A673 (cell line): ENCODE data around the gene MT1H. TPM values are rescaled to one million over a fixed set of nuclear protein-coding genes. Genes with fewer than 3 reads are reported as not detected.

ENCODE experiments used
- BruUV-seq: library from RNA; stranded (reverse); fragments of 400-500 nt; replicated peaks from 2 replicates; lab custom pipeline; 2021; lab: Mats Ljungman, UMichigan
- CTCF ChIA-PET: fragments of 300-600 bp; sonication (Branson Sonifier 250); formaldehyde crosslinking; loops from one replicate; lab custom pipeline; 2022; ENCODE audit warnings: antibody characterized with exemption; lab: Charles Lee
- POLR2A ChIA-PET: fragments of 300-600 bp; sonication (Branson Sonifier 250); formaldehyde crosslinking; loops from one replicate; lab custom pipeline; 2022; ENCODE audit warnings: antibody characterized with exemption; ENCODE audit not compliant: low non-redundant PET; lab: Charles Lee
- DNase-seq: peaks from one replicate; pipeline ENCODE4 v3.0.0-alpha.2; 2015; ENCODE audit warnings: low spot score
- H3K27ac ChIP-seq: fragments of 200-600 bp; sonication (generic); 2 replicates; pipeline ENCODE4 v1.5.1; 2016; ENCODE audit warnings: mixed run types, low read depth, mild to moderate bottlenecking, mixed read lengths, antibody characterized with exemption, low read length; ENCODE audit not compliant: poor library complexity, severe bottlenecking
- H3K27me3 ChIP-seq: fragments of 200-600 bp; sonication (generic); replicated peaks from 2 replicates; pipeline ENCODE4 v1.6.1; 2017; ENCODE audit warnings: mixed run types, low read depth, mild to moderate bottlenecking, mixed read lengths, antibody characterized with exemption, low read length; ENCODE audit not compliant: insufficient read depth, poor library complexity
- H3K36me3 ChIP-seq: fragments of 200-600 bp; sonication (generic); 2 replicates; pipeline ENCODE4 v1.6.1; 2016; ENCODE audit warnings: mixed run types, mild to moderate bottlenecking, mixed read lengths, antibody characterized with exemption, low read length; ENCODE audit not compliant: insufficient read depth, poor library complexity, severe bottlenecking
- H3K4me1 ChIP-seq: fragments of 200-600 bp; sonication (generic); 2 replicates; pipeline ENCODE4 v1.6.1; 2017; ENCODE audit warnings: mixed run types, mild to moderate bottlenecking, mixed read lengths, antibody characterized with exemption, low read length; ENCODE audit not compliant: insufficient read depth, poor library complexity, severe bottlenecking
- H3K4me3 ChIP-seq: fragments of 200-600 bp; sonication (generic); 2 replicates; pipeline ENCODE4 v1.5.1; 2016; ENCODE audit warnings: low read depth, mixed run types, mild to moderate bottlenecking, mixed read lengths, low read length; ENCODE audit not compliant: poor library complexity, severe bottlenecking
- H3K9me3 ChIP-seq: fragments of 200-600 bp; sonication (generic); 2 replicates; pipeline ENCODE4 v1.6.1; 2016; ENCODE audit warnings: mixed run types, low read depth, mild to moderate bottlenecking, mixed read lengths, antibody characterized with exemption, low read length; ENCODE audit not compliant: poor library complexity, severe bottlenecking
- EZH2 ChIP-seq: fragments of 200-600 bp; sonication (generic); IDR thresholded peaks from 2 replicates; pipeline ENCODE4 v1.6.1; 2017; ENCODE audit warnings: borderline replicate concordance, low read depth, mild to moderate bottlenecking, mixed read lengths, antibody characterized with exemption, low read length; ENCODE audit not compliant: poor library complexity, severe bottlenecking
- intact Hi-C: fragments of 100-400 bp; cut with micrococcal nuclease; formaldehyde crosslinking; loops from one replicate; pipeline ENCODE4 v1.10.0; 2022; ENCODE audit not compliant: unreplicated experiment
- total RNA-seq: library from RNA; stranded (reverse); gene quantifications from 2 replicates; pipeline ENCODE4 v1.2.3, GENCODE V29; 2021
- TF ChIP-seq, protein P1 (sequence below): fragments of 300-800, 200-600 bp; sonication (generic); conservative IDR thresholded peaks from 2 replicates; pipeline ENCODE4 v1.5.1; 2017; ENCODE audit warnings: low read depth, mild to moderate bottlenecking, antibody characterized with exemption, low read length, moderate library complexity, mixed read lengths

MT1H gene
- total RNA-seq, 1 experiment from 2014 or later, result 2.4 TPM

GRCh38 chr16:56645311-56645710, 24.3 kb upstream of the MT1H start:
- no TSS peak for BruUV-seq
- no peak for DNase-seq
- ChIA-PET CTCF (no interaction called here), POLR2A (no interaction called here)
- intact Hi-C loops, result no loop called here
- no peak overlapping the region for H3K4me3 ChIP-seq
- no peaks in the 10 kb centered on the region for H3K4me1 ChIP-seq
- H3K9me3 ChIP-seq, result no peaks in the 10 kb centered on the region
- H3K36me3 ChIP-seq, result no peaks in the 10 kb centered on the region
- H3K27ac ChIP-seq, result no peak overlapping the region
- H3K27me3 ChIP-seq, result peaks cover 21% of the 10 kb centered on the region
- TF ChIP-seq EZH2, result no peak
- TF ChIP-seq, protein P1, sequence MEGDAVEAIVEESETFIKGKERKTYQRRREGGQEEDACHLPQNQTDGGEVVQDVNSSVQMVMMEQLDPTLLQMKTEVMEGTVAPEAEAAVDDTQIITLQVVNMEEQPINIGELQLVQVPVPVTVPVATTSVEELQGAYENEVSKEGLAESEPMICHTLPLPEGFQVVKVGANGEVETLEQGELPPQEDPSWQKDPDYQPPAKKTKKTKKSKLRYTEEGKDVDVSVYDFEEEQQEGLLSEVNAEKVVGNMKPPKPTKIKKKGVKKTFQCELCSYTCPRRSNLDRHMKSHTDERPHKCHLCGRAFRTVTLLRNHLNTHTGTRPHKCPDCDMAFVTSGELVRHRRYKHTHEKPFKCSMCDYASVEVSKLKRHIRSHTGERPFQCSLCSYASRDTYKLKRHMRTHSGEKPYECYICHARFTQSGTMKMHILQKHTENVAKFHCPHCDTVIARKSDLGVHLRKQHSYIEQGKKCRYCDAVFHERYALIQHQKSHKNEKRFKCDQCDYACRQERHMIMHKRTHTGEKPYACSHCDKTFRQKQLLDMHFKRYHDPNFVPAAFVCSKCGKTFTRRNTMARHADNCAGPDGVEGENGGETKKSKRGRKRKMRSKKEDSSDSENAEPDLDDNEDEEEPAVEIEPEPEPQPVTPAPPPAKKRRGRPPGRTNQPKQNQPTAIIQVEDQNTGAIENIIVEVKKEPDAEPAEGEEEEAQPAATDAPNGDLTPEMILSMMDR, result no peak

DNA sequence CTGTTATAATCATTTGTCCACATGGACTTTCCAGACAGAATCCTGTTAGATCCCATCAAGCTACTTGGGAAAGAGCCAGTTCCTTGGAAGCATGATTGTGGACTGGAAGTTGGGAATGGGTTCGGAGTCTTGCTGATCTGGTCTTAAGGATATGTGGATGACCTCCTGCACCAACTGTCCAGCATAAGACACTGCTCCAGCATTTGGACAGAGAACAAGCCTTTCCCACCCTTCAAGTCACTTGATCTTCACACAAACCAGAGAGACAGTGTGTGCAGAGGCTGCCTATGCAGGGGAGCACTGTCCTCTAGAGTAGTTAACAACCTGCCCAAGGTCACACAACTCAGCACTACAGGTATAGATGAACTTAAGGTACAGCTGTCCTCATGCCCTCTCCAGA, 23.8 kb upstream of the MT1H start:
- no peak for DNase-seq
- POLR2A ChIA-PET, result no interaction called here
- CTCF ChIA-PET, result no interaction called here
- intact Hi-C loops, result no loop called here
- H3K27ac ChIP-seq, result no peak overlapping the region
- H3K9me3 ChIP-seq, result no peaks in the 10 kb centered on the region
- no TSS peak for BruUV-seq
- H3K4me3 ChIP-seq, result no peak overlapping the region
- TF ChIP-seq EZH2, result no peak
- TF ChIP-seq, protein P1, result no peak
- H3K27me3 ChIP-seq, result peaks cover 21% of the 10 kb centered on the region
- H3K4me1 ChIP-seq, result no peaks in the 10 kb centered on the region
- H3K36me3 ChIP-seq, result no peaks in the 10 kb centered on the region

DNA sequence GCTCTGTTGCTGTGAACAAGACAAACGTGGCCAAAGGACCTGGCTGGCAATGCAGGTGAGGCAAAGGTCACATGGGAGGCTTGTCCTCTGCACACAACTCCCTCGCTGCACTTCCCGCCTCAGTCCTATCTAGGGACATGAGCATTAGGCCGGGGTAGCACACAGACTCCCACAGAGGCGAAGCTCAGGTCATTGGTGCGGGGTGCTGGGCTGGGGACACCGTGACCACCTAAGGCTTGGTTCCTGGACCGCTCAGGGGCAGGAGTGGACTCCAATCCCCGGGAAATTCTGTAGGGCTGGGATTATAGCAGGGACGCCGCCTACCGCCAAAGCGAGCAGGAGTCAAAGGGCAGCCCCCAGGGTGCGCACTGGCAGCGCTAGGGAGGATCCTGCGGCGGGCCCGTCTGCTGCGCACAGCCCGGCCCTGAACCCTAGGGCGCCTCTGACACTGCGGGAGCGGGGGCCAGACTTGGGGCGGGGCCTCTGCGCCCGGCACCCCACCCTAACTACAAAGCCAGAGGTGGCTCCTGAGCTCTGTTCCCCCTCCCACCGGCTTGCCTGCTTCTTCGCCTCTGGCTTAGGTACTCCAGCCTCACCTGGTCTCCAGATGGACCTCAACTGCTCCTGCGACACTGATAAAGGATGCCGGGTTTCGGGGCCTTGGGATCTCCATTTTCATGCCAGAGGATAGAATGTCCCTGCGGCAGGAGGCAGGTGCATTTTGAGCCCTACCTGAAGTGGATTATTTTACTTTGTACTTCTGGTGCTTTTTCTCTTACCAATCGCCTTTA, 21.8 kb upstream of the MT1H start:
- H3K27ac ChIP-seq, result no peak overlapping the region
- no TSS peak for BruUV-seq
- DNase-seq, result no peak
- POLR2A ChIA-PET, result no interaction called here
- peaks cover 15% of the 10 kb centered on the region for H3K27me3 ChIP-seq
- TF ChIP-seq EZH2, result no peak
- TF ChIP-seq, protein P1, result no peak
- no peaks in the 10 kb centered on the region for H3K9me3 ChIP-seq
- CTCF ChIA-PET, result no interaction called here
- no peak overlapping the region for H3K4me3 ChIP-seq
- intact Hi-C loops, result no loop called here
- H3K4me1 ChIP-seq, result no peaks in the 10 kb centered on the region
- H3K36me3 ChIP-seq, result no peaks in the 10 kb centered on the region
